A549 (cell line): Measurements from ENCODE around the gene PRSS8. TPM values are rescaled to one million over a fixed set of nuclear protein-coding genes. Genes with fewer than 3 reads are reported as not detected.

Source experiments
- ATAC-seq, 2 experiments: fragments of 200-7000 bp in 1 of 2; fragments of >200 bp in 1 of 2; cut with Nextera tagmentation in 1 of 2; cut with Tn5 transposase in 1 of 2; 3 replicates each; pipeline versions ENCODE4 v1.8.0 to v1.9.1; 2018 to 2020; ENCODE audit warnings: mild to moderate bottlenecking in 1 of 2, moderate library complexity in 1 of 2
- CTCF ChIA-PET: fragments of 300-600 bp; sonication (Branson Sonifier 250); formaldehyde crosslinking; extraction: SDS; loops from one replicate; lab custom pipeline; 2021; ENCODE audit warnings: antibody characterized with exemption, inconsistent platforms; lab: Yijun Ruan, JAX
- POLR2A ChIA-PET: fragments of 350-600 bp; formaldehyde crosslinking; extraction: SDS; loops from one replicate; lab custom pipeline; 2021; ENCODE audit warnings: antibody characterized with exemption, inconsistent platforms; lab: Yijun Ruan, JAX
- DNase-seq, 2 experiments: peaks; one replicate each; pipeline versions ENCODE4 v3.0.0 to v3.0.0-alpha.2; 2011 to 2016; ENCODE audit warnings: low read depth in 1 of 2, low spot score in 1 of 2
- FAIRE-seq: peaks from 2 replicates; lab custom pipeline; 2011; peaks lifted over from hg19 to GRCh38; lab: Jason Lieb, UNC
- H3K27ac ChIP-seq, 2 experiments: fragments of >200 bp; sonication (Bioruptor Twin); formaldehyde crosslinking; 3 replicates each; pipeline ENCODE4 v1.5.1; 2016 to 2017
- H3K4me1 ChIP-seq: fragments of >200 bp; sonication (Bioruptor Twin); formaldehyde crosslinking; 3 replicates; pipeline ENCODE4 v1.6.1; 2016
- H3K4me2 ChIP-seq: fragments of >200 bp; sonication (Bioruptor Twin); formaldehyde crosslinking; 3 replicates; pipeline ENCODE4 v1.6.1; 2016
- H3K4me3 ChIP-seq: fragments of >200 bp; sonication (Bioruptor Twin); formaldehyde crosslinking; 3 replicates; pipeline ENCODE4 v1.5.1; 2016
- H3K9me3 ChIP-seq: fragments of >200 bp; sonication (Bioruptor Twin); formaldehyde crosslinking; 3 replicates; pipeline ENCODE4 v1.6.1; 2016
- BHLHE40 ChIP-seq: IDR thresholded peaks from 2 replicates; pipeline ENCODE4 v1.6.1; 2012; ENCODE audit warnings: low read depth, low read length, inconsistent platforms
- CBX2 ChIP-seq: fragments of 200-600 bp; sonication (generic); IDR thresholded peaks from 2 replicates; pipeline ENCODE4 v1.6.1; 2016; ENCODE audit warnings: low read depth, mild to moderate bottlenecking, borderline replicate concordance
- CEBPB ChIP-seq, 2 experiments: fragments of >200 bp in 1 of 2; sonication (Bioruptor Twin) in 1 of 2; formaldehyde crosslinking in 1 of 2; IDR thresholded peaks; 2 replicates each; pipeline ENCODE4 v1.6.1; 2012 to 2016
- CTCF ChIP-seq: fragments of >200 bp; sonication (Bioruptor Twin); formaldehyde crosslinking; IDR thresholded peaks from 3 replicates; pipeline ENCODE4 v1.5.1; 2016
- EHMT2 ChIP-seq: fragments of 200-600 bp; sonication (generic); IDR thresholded peaks from 2 replicates; pipeline ENCODE4 v1.6.1; 2016; ENCODE audit warnings: antibody characterized with exemption, low read depth, mild to moderate bottlenecking, moderate library complexity
- FOXS1 ChIP-seq: fragments of 250-450 bp; sonication (Bioruptor Pico); IDR thresholded peaks from 2 replicates; pipeline ENCODE4 v1.5.0; 2020; ENCODE audit warnings: mild to moderate bottlenecking, moderate library complexity
- GATA3 ChIP-seq: IDR thresholded peaks from 2 replicates; pipeline ENCODE4 v1.6.1; 2012; ENCODE audit warnings: borderline replicate concordance
- HOXA7 ChIP-seq: fragments of 250-450 bp; sonication (Bioruptor Pico); IDR thresholded peaks from 2 replicates; pipeline ENCODE4 v1.5.0; 2020; ENCODE audit warnings: mild to moderate bottlenecking, moderate library complexity
- HOXB13 ChIP-seq: fragments of 250-450 bp; sonication (Bioruptor Pico); IDR thresholded peaks from 2 replicates; pipeline ENCODE4 v1.5.0; 2020; ENCODE audit warnings: low read depth, mild to moderate bottlenecking, moderate library complexity
- HOXB5 ChIP-seq: fragments of 250-450 bp; sonication (Bioruptor Pico); IDR thresholded peaks from 2 replicates; pipeline ENCODE4 v1.5.0; 2020; ENCODE audit warnings: mild to moderate bottlenecking, moderate library complexity
- NFE2L2 ChIP-seq: fragments of 150-350 bp; conservative IDR thresholded peaks from 2 replicates; pipeline ENCODE4 v1.6.1; 2014; ENCODE audit warnings: low read length
- NPAS2 ChIP-seq: fragments of 250-450 bp; sonication (Bioruptor Pico); IDR thresholded peaks from 2 replicates; pipeline ENCODE4 v1.8.0; 2022; ENCODE audit warnings: mild to moderate bottlenecking, moderate library complexity, borderline replicate concordance
- POLR2AphosphoS2 ChIP-seq: conservative IDR thresholded peaks from 2 replicates; pipeline ENCODE4 v1.6.1; 2012; ENCODE audit warnings: low read length, improper control_type of control experiment, inconsistent platforms
- RAD21 ChIP-seq, 2 experiments: fragments of >200 bp in 1 of 2; sonication (Bioruptor Twin) in 1 of 2; formaldehyde crosslinking in 1 of 2; IDR thresholded peaks in 1 of 2; conservative IDR thresholded peaks in 1 of 2; 2 replicates in 1 of 2; 3 replicates in 1 of 2; pipeline ENCODE4 v1.6.1; 2012 to 2018; ENCODE audit warnings: inconsistent platforms in 1 of 2
- RARB ChIP-seq: fragments of 250-450 bp; sonication (Bioruptor Pico); IDR thresholded peaks from 2 replicates; pipeline ENCODE4 v1.8.0; 2021; ENCODE audit warnings: mild to moderate bottlenecking, moderate library complexity
- RCOR1 ChIP-seq: fragments of 150-350 bp; IDR thresholded peaks from 2 replicates; pipeline ENCODE4 v1.6.1; 2014; ENCODE audit warnings: antibody characterized with exemption, low read length, low read depth
- RNF2 ChIP-seq: fragments of 200-600 bp; sonication (generic); IDR thresholded peaks from 2 replicates; pipeline ENCODE4 v1.6.1; 2016; ENCODE audit warnings: low read depth, mild to moderate bottlenecking, antibody characterized with exemption, moderate library complexity, borderline replicate concordance
- SREBF2 ChIP-seq: fragments of 450-650 bp; IDR thresholded peaks from 2 replicates; pipeline ENCODE4 v1.6.1; 2014; ENCODE audit warnings: mild to moderate bottlenecking, moderate library complexity
- TP53 ChIP-seq: fragments of 250-450 bp; sonication (Bioruptor Pico); IDR thresholded peaks from 2 replicates; pipeline ENCODE4 v1.5.0; 2021; ENCODE audit warnings: mild to moderate bottlenecking, moderate library complexity
- WGBS: methylation state at CpG from one replicate; pipeline ENCODE4 v1.1.6; 2017; ENCODE audit errors: missing lambda C conversion rate; 5-methylcytosine and 5-hydroxymethylcytosine counted together
- polyA plus RNA-seq, 4 experiments: library from polyadenylated mRNA; depleted of rRNA in 3 of 4; stranded (reverse); fragments of >200 nt; fragmentation: RNase III in 1 of 4; extraction: RNeasy Plus Mini Kit Qiagen cat#74134 plus additional on column Dnase treatment in 1 of 4; gene quantifications; 2 replicates in 3 of 4; 3 replicates in 1 of 4; pipeline ENCODE4 v1.2.3, GENCODE V29; 2011 to 2017
- TF ChIP-seq, protein P1 (sequence below): fragments of 200-600 bp; sonication (generic); IDR thresholded peaks from 2 replicates; pipeline ENCODE4 v1.6.1; 2016; ENCODE audit warnings: antibody characterized with exemption, mild to moderate bottlenecking, moderate library complexity
- TF ChIP-seq, protein P2 (sequence below): fragments of 150-350 bp; IDR thresholded peaks from 2 replicates; pipeline ENCODE4 v1.6.1; 2014; ENCODE audit warnings: low read depth, mild to moderate bottlenecking, low read length

Gene PRSS8
- polyA plus RNA-seq, 2 of the 4 experiments (the other 2 are of a cell fraction), result 0.08 to 0.09 TPM

DNA sequence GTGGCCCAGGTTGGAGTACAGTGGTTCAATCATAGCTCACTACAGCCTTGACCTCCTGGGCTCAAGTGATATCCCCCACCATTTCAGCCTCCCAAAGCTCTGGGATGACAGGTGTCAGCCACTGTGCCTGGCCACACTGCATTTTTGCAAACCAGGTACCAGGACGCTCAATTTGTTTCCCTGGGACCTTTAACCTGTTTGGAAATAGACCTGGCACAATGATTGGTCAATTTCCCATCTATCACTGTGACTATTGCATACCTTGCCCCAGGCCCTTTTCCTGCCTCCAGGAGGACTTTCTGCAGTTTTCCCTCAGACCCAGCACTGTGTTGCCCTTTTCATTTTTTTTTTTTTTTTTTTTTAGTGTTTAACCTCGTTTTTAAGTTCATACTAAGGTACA, 33.3 kb upstream of the PRSS8 start:
- H3K4me3 ChIP-seq, result no peak overlapping the region
- FAIRE-seq, result no peak
- H3K4me2 ChIP-seq, result no peak overlapping the region
- H3K27ac ChIP-seq, result no peak overlapping the region
- no peak for DNase-seq
- TF ChIP-seq FOXS1 (CRISPR knock-in tag) (no peak), CBX2 (no peak), CTCF (no peak), TP53 (CRISPR knock-in tag) (no peak), EHMT2 (no peak), RNF2 (no peak), HOXB5 (CRISPR knock-in tag) (no peak), BHLHE40 (no peak), POLR2AphosphoS2 (no peak), CEBPB (IDR thresholded peaks at IDR 0.05) (no peak), RARB (no peak), HOXB13 (CRISPR knock-in tag) (no peak), RAD21 (conservative IDR thresholded peaks at IDR 0.05 in 1 of 2, IDR thresholded peaks at IDR 0.05 in 1 of 2) (no peak), SREBF2 (no peak), NPAS2 (CRISPR knock-in tag) (no peak)
- TF ChIP-seq, protein P1, sequence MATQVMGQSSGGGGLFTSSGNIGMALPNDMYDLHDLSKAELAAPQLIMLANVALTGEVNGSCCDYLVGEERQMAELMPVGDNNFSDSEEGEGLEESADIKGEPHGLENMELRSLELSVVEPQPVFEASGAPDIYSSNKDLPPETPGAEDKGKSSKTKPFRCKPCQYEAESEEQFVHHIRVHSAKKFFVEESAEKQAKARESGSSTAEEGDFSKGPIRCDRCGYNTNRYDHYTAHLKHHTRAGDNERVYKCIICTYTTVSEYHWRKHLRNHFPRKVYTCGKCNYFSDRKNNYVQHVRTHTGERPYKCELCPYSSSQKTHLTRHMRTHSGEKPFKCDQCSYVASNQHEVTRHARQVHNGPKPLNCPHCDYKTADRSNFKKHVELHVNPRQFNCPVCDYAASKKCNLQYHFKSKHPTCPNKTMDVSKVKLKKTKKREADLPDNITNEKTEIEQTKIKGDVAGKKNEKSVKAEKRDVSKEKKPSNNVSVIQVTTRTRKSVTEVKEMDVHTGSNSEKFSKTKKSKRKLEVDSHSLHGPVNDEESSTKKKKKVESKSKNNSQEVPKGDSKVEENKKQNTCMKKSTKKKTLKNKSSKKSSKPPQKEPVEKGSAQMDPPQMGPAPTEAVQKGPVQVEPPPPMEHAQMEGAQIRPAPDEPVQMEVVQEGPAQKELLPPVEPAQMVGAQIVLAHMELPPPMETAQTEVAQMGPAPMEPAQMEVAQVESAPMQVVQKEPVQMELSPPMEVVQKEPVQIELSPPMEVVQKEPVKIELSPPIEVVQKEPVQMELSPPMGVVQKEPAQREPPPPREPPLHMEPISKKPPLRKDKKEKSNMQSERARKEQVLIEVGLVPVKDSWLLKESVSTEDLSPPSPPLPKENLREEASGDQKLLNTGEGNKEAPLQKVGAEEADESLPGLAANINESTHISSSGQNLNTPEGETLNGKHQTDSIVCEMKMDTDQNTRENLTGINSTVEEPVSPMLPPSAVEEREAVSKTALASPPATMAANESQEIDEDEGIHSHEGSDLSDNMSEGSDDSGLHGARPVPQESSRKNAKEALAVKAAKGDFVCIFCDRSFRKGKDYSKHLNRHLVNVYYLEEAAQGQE, result no peak
- no peaks in the 10 kb centered on the region for H3K4me1 ChIP-seq
- POLR2A ChIA-PET, result interaction anchor here (1.2 kb wide), 1 partner anchor 11 kb away, joined by 4 read pairs; the partner anchor contains the start of gene FUS
- ATAC-seq, result peak in 1 of 2 experiments; percentile 69; a peak in 3 of 6 replicates
- WGBS, result 39% methylated on average over 2 of the region's 2 CpGs
- CTCF ChIA-PET, result interaction anchor here (1.3 to 1.6 kb wide), 2 partner anchors 15 to 27 kb away, joined by 5 read pairs; no protein-coding TSS in a partner anchor
- H3K9me3 ChIP-seq, result no peaks in the 10 kb centered on the region

GRCh38 chr16:31167315-31167714, 31.8 kb upstream of the PRSS8 start:
- WGBS, result 82% methylated on average over 8 of the region's 8 CpGs
- ChIA-PET CTCF (interaction anchor here (1.6 to 2.5 kb wide), 2 partner anchors 16 to 182 kb away, joined by 5 to 6 read pairs; partner anchors contain the start of gene HSD3B7), POLR2A (no interaction called here)
- no peaks in the 10 kb centered on the region for H3K9me3 ChIP-seq
- H3K4me1 ChIP-seq, result no peaks in the 10 kb centered on the region
- no peak overlapping the region for H3K4me3 ChIP-seq
- H3K4me2 ChIP-seq, result no peak overlapping the region
- no peak overlapping the region for H3K27ac ChIP-seq
- ATAC-seq (no peak), FAIRE-seq (no peak), DNase-seq (no peak)
- TF ChIP-seq, protein P2, sequence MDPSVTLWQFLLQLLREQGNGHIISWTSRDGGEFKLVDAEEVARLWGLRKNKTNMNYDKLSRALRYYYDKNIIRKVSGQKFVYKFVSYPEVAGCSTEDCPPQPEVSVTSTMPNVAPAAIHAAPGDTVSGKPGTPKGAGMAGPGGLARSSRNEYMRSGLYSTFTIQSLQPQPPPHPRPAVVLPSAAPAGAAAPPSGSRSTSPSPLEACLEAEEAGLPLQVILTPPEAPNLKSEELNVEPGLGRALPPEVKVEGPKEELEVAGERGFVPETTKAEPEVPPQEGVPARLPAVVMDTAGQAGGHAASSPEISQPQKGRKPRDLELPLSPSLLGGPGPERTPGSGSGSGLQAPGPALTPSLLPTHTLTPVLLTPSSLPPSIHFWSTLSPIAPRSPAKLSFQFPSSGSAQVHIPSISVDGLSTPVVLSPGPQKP, result no peak
- TF ChIP-seq CEBPB (IDR thresholded peaks at IDR 0.05) (peak in 1 of 2 experiments; percentile 27; a peak in 1 of 4 replicates), GATA3 (no peak), EHMT2 (no peak), BHLHE40 (no peak), HOXA7 (CRISPR knock-in tag) (no peak), NFE2L2 (no peak), RCOR1 (no peak)
